Right lung (tissue), 5 donors: ENCODE results near the gene SMIM5. TPM values are rescaled to one million over a fixed set of nuclear protein-coding genes. Genes with fewer than 3 reads are reported as not detected.
A peak's percentile ranks its signal among the peaks of the same experiment; 100 is the strongest.

Source experiments
- DNase-seq, 2 donors: peaks; one replicate each; pipeline ENCODE4 v3.0.0-alpha.2; 2013
- polyA plus RNA-seq, 5 donors: library from polyadenylated mRNA; unstranded; fragments of 120-200 nt; gene quantifications; one replicate each; pipeline versions ENCODE4 v1.2.1 to v1.2.3, GENCODE V29; 2013; ENCODE audit warnings: inconsistent platforms in 1 of 5, low replicate concordance in 1 of 5; ENCODE audit not compliant: insufficient read length in 5 of 5, insufficient read depth in 1 of 5

SMIM5 gene
- polyA plus RNA-seq, 5 donors = 1.4 to 3.7 (median 2.3) TPM

DNA sequence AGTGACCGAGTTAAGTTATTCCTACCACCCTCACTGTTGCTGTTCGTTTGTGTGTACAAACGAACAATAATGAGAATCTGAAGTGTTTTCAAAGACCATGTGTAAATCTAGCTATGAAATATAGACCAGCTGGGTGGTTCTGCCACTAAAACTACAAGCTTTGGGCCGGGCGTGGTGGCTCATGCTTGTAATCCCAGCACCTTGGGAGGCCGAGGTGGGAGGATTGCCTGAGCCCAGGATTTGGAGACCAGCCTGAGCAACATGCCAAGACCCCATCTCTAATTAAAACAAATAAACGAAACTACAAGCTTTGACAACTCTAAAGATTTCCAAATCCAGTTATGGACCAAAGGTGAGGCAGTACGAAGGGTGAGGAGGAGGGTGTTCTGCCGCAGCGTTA is 32.7 kb downstream of the SMIM5 start:
- DNase-seq = no peak

GRCh38 chr17:75666959-75667790 is 33.9 kb downstream of the SMIM5 start, which contains the start of the genes RECQL5 and SAP30BP:
Gene RECQL5 (minus strand): TSS chr17:75667154. CDS start chr17:75666557, 597 bp downstream.
Gene SAP30BP (plus strand): TSS chr17:75667338. CDS start chr17:75667373, 35 bp downstream.
- DNase-seq = peak; percentile 98

DNA sequence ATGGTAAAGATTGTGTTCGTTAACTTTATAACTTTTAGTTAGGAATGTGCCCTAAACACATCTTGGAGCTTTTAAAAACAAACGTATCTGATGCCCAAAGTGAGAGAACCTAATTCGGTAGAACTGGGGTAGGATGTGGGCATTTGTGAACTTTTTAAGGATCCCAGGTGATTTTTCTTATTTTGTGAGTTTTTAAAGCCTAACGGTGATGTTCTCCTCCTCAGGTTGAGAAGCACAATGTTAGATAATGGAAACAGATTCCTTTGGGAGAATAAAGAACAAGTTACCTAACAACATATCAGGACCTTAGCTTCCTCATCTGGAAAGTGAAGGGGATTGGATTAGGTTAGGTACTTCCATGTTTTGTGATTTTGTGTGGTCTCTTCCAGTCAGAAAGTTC is 34.6 kb downstream of the SMIM5 start:
- no peak for DNase-seq

GRCh38 chr17:75668489-75668888 is 35.3 kb downstream of the SMIM5 start:
- no peak for DNase-seq

GRCh38 chr17:75670868-75671267 is 37.6 kb downstream of the SMIM5 start:
- DNase-seq = no peak

DNA sequence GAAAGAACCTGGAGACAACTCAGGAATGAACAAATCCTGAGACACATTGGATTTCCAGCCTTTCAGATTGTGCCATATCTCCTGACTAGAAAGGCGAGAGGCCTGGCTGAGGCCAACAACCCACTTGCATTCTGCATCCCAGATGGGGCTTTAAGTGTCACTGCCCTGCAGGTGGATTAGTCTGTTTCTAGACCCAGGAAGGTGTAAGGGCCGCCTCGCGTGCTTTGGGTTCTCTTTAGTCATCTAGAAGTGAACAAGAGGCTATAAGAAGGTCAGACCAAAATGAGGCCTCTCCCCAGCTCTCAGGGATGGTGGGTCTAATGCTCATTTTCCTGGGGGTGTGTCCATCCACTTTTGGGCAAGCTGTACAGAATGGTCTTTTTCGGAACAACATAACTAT is 38.8 kb downstream of the SMIM5 start:
- no peak for DNase-seq

GRCh38 chr17:75673487-75673886 is 40.3 kb downstream of the SMIM5 start:
- DNase-seq = no peak

- no peak for DNase-seq
These were observed 43.2 kb downstream of the SMIM5 start for GRCh38 chr17:75676461-75676860.

GRCh38 chr17:75679706-75680211 is 46.5 kb downstream of the SMIM5 start:
- DNase-seq = peak in 1 of 2 donors; percentile 20

DNA sequence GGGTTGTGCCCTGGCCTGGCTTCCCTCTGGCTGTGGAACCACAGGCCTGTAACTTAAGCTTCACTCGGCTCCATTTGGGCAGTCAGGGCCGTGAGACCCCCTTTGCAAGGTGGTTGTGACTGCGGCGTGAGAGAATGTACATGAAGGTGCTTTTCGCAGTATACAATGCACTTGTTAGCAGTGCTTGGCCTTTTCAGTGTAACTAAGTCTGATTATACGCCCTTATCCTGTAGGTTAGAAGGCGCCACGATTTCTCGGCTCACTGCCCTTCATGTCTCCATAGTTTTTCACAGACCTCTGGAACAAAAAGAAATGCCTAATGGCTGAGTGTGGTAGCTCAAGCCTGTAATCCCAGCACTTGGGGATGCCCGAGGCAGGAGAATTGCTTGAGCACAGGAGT is 47.2 kb downstream of the SMIM5 start:
- DNase-seq = no peak

DNA sequence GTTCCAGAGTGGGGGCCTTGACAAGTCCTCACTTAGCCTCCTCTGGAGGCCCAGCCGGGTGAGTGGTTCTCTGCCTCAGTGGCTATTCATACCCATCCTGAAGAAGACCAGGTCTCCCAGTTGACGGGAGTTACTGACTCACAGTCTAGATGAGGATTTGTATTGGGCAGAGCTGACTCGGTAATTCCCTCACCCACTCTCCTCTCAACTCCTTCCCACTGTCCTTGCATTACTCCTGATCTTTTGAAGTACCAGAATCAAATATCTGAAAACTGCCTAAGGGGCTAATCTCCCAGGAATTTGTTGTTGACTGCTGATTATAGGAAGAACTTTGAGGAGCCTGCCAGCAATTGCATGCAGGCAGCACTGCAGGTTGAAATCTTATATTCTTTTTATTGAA is 48.1 kb downstream of the SMIM5 start:
- no peak for DNase-seq

DNA sequence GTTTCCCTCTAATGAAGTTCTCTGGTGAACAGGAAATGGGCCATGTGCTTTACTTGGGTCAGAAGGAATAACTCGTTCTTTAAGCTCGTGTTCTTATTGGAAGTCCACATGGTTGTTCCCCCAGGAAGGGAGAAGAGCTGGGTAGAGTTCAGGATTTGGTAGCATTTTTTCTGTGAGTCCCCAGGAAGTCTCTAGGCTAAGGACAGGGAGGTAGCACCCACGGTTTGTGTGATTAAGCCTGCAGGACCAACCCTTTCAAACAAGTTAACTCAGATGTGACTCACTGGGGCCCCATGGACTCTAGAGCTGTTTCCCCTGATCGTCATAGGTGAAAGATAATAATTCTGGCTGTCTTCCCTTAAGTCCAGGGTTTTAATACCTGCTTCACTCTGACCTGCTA is 50.3 kb downstream of the SMIM5 start:
- DNase-seq = no peak

GRCh38 chr17:75684249-75684648 is 51.0 kb downstream of the SMIM5 start:
- no peak for DNase-seq

DNA sequence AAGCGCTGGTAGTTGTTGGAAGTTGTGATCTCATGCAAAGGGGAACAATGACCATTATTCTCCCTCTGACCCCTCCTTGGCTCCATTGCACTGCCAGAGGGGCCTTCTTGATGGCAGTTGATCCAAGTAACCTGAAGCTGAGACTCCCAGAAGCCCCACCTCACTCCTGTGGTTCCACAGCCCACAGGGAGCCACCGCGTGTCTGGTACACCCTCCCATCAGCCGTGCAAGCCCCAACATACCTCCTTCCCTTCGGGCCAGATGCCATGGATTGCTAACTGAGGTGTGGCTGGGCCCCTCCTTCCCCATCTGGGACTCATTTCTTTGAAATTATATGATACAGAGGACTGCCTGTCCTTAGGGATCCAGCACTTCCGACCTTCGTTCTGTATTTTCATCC is 51.7 kb downstream of the SMIM5 start:
- DNase-seq = no peak

- no peak for DNase-seq
These were observed 52.3 kb downstream of the SMIM5 start for GRCh38 chr17:75685499-75685898.

DNA sequence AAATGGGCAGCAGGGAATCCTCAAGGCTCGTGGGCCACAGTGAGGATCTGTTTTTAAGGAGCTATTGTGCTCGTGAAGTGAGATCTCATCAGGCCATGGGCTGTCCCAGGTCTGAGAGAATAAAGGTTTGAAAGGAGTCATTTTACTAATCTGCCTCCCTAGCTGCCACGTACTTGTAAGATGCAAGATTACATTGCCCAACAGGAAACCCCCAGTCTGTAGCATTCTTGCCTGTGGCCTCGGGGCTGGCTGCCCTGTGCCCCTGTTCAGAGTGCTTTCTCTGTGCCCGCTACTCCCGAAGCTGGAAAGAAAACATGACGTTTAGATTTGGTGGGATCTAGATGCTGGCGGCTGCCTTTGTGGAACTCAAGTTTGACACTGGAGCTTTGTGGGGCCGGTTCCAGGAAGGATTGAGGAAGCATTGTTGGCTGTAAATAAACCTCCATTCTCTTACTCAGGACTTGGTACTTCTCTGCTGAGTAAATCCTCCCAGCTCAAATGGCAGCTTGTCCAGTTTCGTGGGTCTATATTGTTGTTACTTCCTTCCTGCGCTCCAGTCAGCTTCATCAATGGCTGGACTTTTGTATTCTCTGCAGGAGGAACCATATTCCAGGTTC is 55.1 kb downstream of the SMIM5 start:
- no peak for DNase-seq

- DNase-seq = no peak
These were observed 56.2 kb downstream of the SMIM5 start for GRCh38 chr17:75689441-75689873.

Other genes with a start within 250 kb of the SMIM5 start
- 10 to 100 TPM; 75.3 to 92.2 (median 83.5) TPM for gene GRB2, start 227.8 kb upstream of the SMIM5 start, polyA plus RNA-seq
- 10 to 100 TPM; 62.5 to 96.8 (median 77.0) TPM for gene TMEM94, start 176.8 kb upstream of the SMIM5 start, polyA plus RNA-seq
- gene CASKIN2, start 117.9 kb upstream of the SMIM5 start, polyA plus RNA-seq = 10 to 100 TPM; 17.9 to 32.6 (median 23.9) TPM
- 10 to 100 TPM; 33.2 to 47.2 (median 44.3) TPM for gene TSEN54, start 116.9 kb upstream of the SMIM5 start, polyA plus RNA-seq
- gene LLGL2, start 107.7 kb upstream of the SMIM5 start, polyA plus RNA-seq = 10 to 100 TPM; 29.3 to 67.0 (median 49.0) TPM
- gene MYO15B, start 45.6 kb upstream of the SMIM5 start, polyA plus RNA-seq = 100 to 1,000 TPM; 181 to 260 (median 240) TPM
- gene RECQL5, start 33.7 kb downstream of the SMIM5 start, polyA plus RNA-seq = 10 to 100 TPM; 26.0 to 36.5 (median 33.4) TPM
- gene SAP30BP, start 33.9 kb downstream of the SMIM5 start, polyA plus RNA-seq = 100 to 1,000 TPM; 101 to 112 (median 102) TPM
- 10 to 100 TPM in 1 of 5 donors, 1 to 10 TPM in 4; 6.5 to 10.9 (median 7.2) TPM for gene ITGB4, start 88.0 kb downstream of the SMIM5 start, polyA plus RNA-seq
- gene GALK1, start 131.8 kb downstream of the SMIM5 start, polyA plus RNA-seq = 10 to 100 TPM in 4 of 5 donors, 1 to 10 TPM in 1; 9.3 to 24.7 (median 13.9) TPM
- gene UNK, start 151.4 kb downstream of the SMIM5 start, polyA plus RNA-seq = 10 to 100 TPM; 39.6 to 52.3 (median 46.7) TPM
- gene UNC13D, start 211.0 kb downstream of the SMIM5 start, polyA plus RNA-seq = 10 to 100 TPM; 20.7 to 43.6 (median 37.8) TPM
- 10 to 100 TPM; 53.7 to 77.3 (median 74.1) TPM for gene WBP2, start 221.9 kb downstream of the SMIM5 start, polyA plus RNA-seq
- gene TRIM47, start 245.1 kb downstream of the SMIM5 start, polyA plus RNA-seq = 10 to 100 TPM; 13.0 to 26.4 (median 15.9) TPM